Measurements from ENCODE around the gene PARP4. TPM values are rescaled to one million over a fixed set of nuclear protein-coding genes. Genes with fewer than 3 reads are reported as not detected.
"Not testable (repeated sequence)": the region's sequence is repeated elsewhere in the genome, so short reads cannot be mapped to it uniquely, and the experiment has no call there.

PARP4 gene
- total RNA-seq, 1 donor from 2014 or later: 31.5 TPM

DNA sequence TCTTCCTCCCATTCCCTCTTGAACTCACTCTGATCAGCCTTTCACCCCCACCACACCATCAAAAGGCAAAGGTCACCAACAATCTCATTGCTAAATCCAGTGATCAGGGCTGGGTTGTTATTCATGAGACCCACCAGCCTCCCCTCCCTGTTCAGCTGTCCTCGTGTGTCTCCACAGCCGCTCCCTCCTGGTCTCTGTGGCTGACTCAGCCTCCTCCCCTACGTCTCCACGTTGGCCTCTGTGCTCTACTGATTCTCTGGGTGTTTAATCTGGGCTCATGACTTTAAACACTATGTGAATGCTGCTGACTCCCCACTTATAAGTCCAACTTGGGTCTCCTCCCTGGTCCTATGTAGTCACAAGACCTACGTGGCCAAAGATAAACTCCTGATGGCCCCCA lies 38.9 kb downstream of the PARP4 start:
- no peak for DNase-seq (ENCODE audit: extremely low spot score, unreplicated experiment)
- TF ChIP-seq, protein P1, sequence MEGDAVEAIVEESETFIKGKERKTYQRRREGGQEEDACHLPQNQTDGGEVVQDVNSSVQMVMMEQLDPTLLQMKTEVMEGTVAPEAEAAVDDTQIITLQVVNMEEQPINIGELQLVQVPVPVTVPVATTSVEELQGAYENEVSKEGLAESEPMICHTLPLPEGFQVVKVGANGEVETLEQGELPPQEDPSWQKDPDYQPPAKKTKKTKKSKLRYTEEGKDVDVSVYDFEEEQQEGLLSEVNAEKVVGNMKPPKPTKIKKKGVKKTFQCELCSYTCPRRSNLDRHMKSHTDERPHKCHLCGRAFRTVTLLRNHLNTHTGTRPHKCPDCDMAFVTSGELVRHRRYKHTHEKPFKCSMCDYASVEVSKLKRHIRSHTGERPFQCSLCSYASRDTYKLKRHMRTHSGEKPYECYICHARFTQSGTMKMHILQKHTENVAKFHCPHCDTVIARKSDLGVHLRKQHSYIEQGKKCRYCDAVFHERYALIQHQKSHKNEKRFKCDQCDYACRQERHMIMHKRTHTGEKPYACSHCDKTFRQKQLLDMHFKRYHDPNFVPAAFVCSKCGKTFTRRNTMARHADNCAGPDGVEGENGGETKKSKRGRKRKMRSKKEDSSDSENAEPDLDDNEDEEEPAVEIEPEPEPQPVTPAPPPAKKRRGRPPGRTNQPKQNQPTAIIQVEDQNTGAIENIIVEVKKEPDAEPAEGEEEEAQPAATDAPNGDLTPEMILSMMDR (IDR thresholded peaks at IDR 0.05): no peak
- Mint-ChIP-seq H3K36me3 (ENCODE audit: unreplicated experiment) (peaks cover 65% of the 10 kb centered on the region), H3K27me3 (ENCODE audit: unreplicated experiment) (no peaks in the 10 kb centered on the region), H3K9me3 (ENCODE audit: unreplicated experiment) (no peaks in the 10 kb centered on the region), H3K4me1 (ENCODE audit: unreplicated experiment) (no peaks in the 10 kb centered on the region), H3K27ac (ENCODE audit: unreplicated experiment) (no peak overlapping the region), H3K4me3 (ENCODE audit: unreplicated experiment) (no peak overlapping the region)

DNA sequence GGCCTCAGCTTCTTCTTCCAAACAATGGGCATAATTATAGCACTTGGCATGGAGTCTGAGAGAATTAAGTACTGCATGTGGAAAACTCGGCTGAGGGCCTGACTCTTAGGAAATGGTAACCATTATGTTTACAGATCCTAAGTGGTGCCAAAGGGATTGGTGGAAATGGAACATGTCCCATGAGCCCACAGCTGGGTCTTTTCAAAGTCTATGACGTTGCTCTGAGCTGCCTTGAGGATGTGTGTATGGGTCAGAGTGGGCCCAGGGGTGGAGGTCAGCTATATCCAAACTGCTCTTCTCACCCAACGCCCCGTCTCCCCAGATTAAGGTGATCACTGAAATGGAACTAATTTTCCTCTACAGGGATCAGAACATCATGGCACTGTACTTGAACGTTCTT lies 40.4 kb downstream of the PARP4 start:
- not testable (repeated sequence) for H3K4me3 Mint-ChIP-seq (ENCODE audit: unreplicated experiment); DNase-seq (ENCODE audit: extremely low spot score, unreplicated experiment); H3K9me3 Mint-ChIP-seq (ENCODE audit: unreplicated experiment); H3K27me3 Mint-ChIP-seq (ENCODE audit: unreplicated experiment); H3K4me1 Mint-ChIP-seq (ENCODE audit: unreplicated experiment); H3K27ac Mint-ChIP-seq (ENCODE audit: unreplicated experiment)
- peaks cover 67% of the 10 kb centered on the region for H3K36me3 Mint-ChIP-seq (ENCODE audit: unreplicated experiment)

DNA sequence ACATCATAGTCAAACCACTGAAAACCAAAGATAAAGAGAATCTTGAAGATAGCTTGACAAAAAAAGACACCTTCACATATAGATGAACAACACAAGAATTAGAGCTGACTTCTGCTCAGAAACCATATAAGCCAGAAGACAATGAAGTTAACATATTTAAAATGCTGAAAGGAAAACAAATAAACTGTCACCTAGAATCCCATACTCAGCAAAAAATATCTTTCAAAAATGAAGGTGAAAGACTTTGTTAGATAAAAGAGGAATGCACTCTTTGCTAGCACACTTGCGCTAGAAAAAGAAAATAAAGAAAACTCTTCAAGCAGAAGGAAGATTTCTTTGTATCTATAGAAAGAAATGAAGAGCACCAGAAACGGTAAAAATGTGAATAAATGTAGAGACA lies 49.5 kb downstream of the PARP4 start:
- Mint-ChIP-seq H3K36me3 (ENCODE audit: unreplicated experiment) (peaks cover 29% of the 10 kb centered on the region), H3K27ac (ENCODE audit: unreplicated experiment) (no peak overlapping the region), H3K27me3 (ENCODE audit: unreplicated experiment) (no peaks in the 10 kb centered on the region), H3K4me1 (ENCODE audit: unreplicated experiment) (peaks cover 14% of the 10 kb centered on the region), H3K4me3 (ENCODE audit: unreplicated experiment) (no peak overlapping the region), H3K9me3 (ENCODE audit: unreplicated experiment) (no peaks in the 10 kb centered on the region)
- TF ChIP-seq, protein P1 (IDR thresholded peaks at IDR 0.05): no peak
- no peak for DNase-seq (ENCODE audit: extremely low spot score, unreplicated experiment)

DNA sequence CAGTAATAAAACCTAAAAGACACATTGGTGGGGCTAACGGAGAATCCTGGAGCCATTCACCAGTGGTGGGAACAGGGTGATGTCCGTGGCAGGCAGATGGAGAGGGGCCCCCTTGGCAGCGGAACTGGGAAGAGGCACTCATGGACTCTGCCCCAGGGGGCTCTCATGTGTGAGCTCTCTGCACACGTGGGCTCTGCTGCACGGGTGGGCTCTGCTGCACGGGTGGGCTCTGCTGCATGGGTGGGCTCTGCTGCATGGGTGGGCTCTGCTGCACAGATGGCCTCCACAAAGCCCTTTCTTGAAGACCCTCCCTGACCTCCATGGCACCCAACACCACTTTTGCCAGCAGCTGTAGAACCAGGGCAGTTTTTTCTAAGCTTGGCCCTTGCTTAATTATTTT lies 52.3 kb downstream of the PARP4 start:
- Mint-ChIP-seq H3K27me3 (ENCODE audit: unreplicated experiment) (no peaks in the 10 kb centered on the region), H3K36me3 (ENCODE audit: unreplicated experiment) (peaks cover 25% of the 10 kb centered on the region), H3K9me3 (ENCODE audit: unreplicated experiment) (no peaks in the 10 kb centered on the region), H3K27ac (ENCODE audit: unreplicated experiment) (peak overlapping the region; percentile 84), H3K4me1 (ENCODE audit: unreplicated experiment) (peaks cover 14% of the 10 kb centered on the region), H3K4me3 (ENCODE audit: unreplicated experiment) (no peak overlapping the region)
- no peak for DNase-seq (ENCODE audit: extremely low spot score, unreplicated experiment)
- TF ChIP-seq, protein P1 (IDR thresholded peaks at IDR 0.05): no peak

DNA sequence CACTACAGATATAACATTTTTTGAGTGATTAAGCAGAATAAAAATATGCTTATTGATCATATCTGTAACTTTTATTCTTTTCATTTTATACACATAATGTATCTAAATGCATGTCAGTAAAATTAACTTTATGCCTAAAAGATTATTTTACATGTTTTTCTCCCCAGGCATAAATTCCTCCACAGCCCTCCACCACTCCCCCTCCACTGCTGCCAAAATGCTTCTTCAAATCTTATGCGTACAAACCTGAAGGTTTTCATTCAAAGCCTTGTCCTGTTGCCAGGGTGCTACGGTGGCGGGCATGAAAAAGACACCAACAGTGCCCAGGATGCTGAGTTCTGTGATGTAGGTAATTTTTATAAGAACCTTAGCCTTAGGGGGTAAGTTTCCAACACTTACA lies 52.9 kb downstream of the PARP4 start:
- Mint-ChIP-seq H3K27me3 (ENCODE audit: unreplicated experiment) (no peaks in the 10 kb centered on the region), H3K36me3 (ENCODE audit: unreplicated experiment) (peaks cover 24% of the 10 kb centered on the region), H3K9me3 (ENCODE audit: unreplicated experiment) (no peaks in the 10 kb centered on the region), H3K4me1 (ENCODE audit: unreplicated experiment) (peaks cover 14% of the 10 kb centered on the region), H3K27ac (ENCODE audit: unreplicated experiment) (peak overlapping the region; percentile 84), H3K4me3 (ENCODE audit: unreplicated experiment) (no peak overlapping the region)
- TF ChIP-seq, protein P1 (IDR thresholded peaks at IDR 0.05): no peak
- no peak for DNase-seq (ENCODE audit: extremely low spot score, unreplicated experiment)

DNA sequence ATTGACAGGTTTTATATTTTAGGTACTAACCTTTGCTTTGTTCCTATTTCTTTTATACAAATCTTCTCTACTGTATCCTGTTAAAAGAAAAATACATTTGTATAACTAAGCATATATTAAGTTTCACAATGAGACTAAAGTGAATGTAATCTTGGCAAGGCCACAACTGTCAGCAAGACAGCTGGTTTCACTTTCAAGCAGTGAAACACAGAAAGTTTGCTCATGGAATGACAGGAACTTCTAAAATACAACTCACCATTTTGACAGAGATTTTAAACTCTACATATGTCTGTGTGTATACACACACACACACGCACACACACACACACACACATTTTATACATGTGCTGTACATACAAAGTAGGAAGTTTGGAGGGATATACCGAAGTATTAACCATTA lies 53.3 kb downstream of the PARP4 start:
- Mint-ChIP-seq H3K9me3 (ENCODE audit: unreplicated experiment) (no peaks in the 10 kb centered on the region), H3K36me3 (ENCODE audit: unreplicated experiment) (peaks cover 23% of the 10 kb centered on the region), H3K27ac (ENCODE audit: unreplicated experiment) (peak overlapping the region; percentile 84), H3K4me3 (ENCODE audit: unreplicated experiment) (no peak overlapping the region), H3K27me3 (ENCODE audit: unreplicated experiment) (no peaks in the 10 kb centered on the region), H3K4me1 (ENCODE audit: unreplicated experiment) (peaks cover 14% of the 10 kb centered on the region)
- DNase-seq (ENCODE audit: extremely low spot score, unreplicated experiment): no peak
- TF ChIP-seq, protein P1 (IDR thresholded peaks at IDR 0.05): no peak

All from osteocyte (in vitro differentiated cells).